OCI-LY7 (cell line): ENCODE results near the gene SGSM1. TPM values are rescaled to one million over a fixed set of nuclear protein-coding genes. Genes with fewer than 3 reads are reported as not detected.

ENCODE experiments used
- BruUV-seq: library from RNA; stranded (reverse); fragments of 400-500 nt; replicated peaks from 2 replicates; lab custom pipeline; 2021; lab: Mats Ljungman, UMichigan
- CTCF ChIA-PET: fragments of 300-600 bp; sonication (Branson Sonifier 250); formaldehyde crosslinking; loops from one replicate; lab custom pipeline; 2022; ENCODE audit warnings: antibody characterized with exemption; ENCODE audit not compliant: unreplicated experiment; lab: Charles Lee
- POLR2A ChIA-PET: fragments of 300-600 bp; sonication (Branson Sonifier 250); formaldehyde crosslinking; loops from one replicate; lab custom pipeline; 2022; ENCODE audit warnings: antibody characterized with exemption; lab: Charles Lee
- DNase-seq: peaks from one replicate; pipeline ENCODE4 v3.0.0-alpha.2; 2015; ENCODE audit warnings: low spot score
- H2AFZ ChIP-seq: fragments of 200-600 bp; sonication (generic), shearing (Covaris generic); 2 replicates; pipeline ENCODE4 v1.6.1; 2014; ENCODE audit warnings: mild to moderate bottlenecking, antibody characterized with exemption, low read length, moderate library complexity
- H3K27ac ChIP-seq: fragments of 200-600 bp; sonication (generic); 2 replicates; pipeline ENCODE4 v1.5.1; 2014; ENCODE audit warnings: mixed run types, low read depth, mild to moderate bottlenecking, moderate library complexity, low read length, inconsistent platforms; ENCODE audit not compliant: poor library complexity, severe bottlenecking
- H3K36me3 ChIP-seq: fragments of 200-600 bp; sonication (generic); 2 replicates; pipeline ENCODE4 v1.6.1; 2014; ENCODE audit warnings: mild to moderate bottlenecking, antibody characterized with exemption, low read length, moderate library complexity, mixed read lengths; ENCODE audit not compliant: insufficient read depth
- H3K4me1 ChIP-seq: fragments of 200-600 bp; sonication (generic); 2 replicates; pipeline ENCODE4 v1.5.1; 2014; ENCODE audit warnings: mild to moderate bottlenecking, low read length; ENCODE audit not compliant: insufficient read depth, poor library complexity, severe bottlenecking
- H3K4me2 ChIP-seq: fragments of 200-600 bp; sonication (generic); 2 replicates; pipeline ENCODE4 v1.6.1; 2014; ENCODE audit warnings: mild to moderate bottlenecking, low read length
- H3K4me3 ChIP-seq: fragments of 200-600 bp; sonication (generic); 2 replicates; pipeline ENCODE4 v1.5.1; 2014; ENCODE audit warnings: mild to moderate bottlenecking, low read depth, low read length; ENCODE audit not compliant: poor library complexity, severe bottlenecking
- H3K79me2 ChIP-seq: fragments of 200-600 bp; sonication (generic); 2 replicates; pipeline ENCODE4 v1.6.1; 2016; ENCODE audit warnings: low read depth, mild to moderate bottlenecking, low read length, moderate library complexity, mixed read lengths; ENCODE audit not compliant: insufficient read depth
- H3K9me2 ChIP-seq: fragments of 200-600 bp; sonication (generic); 2 replicates; pipeline ENCODE4 v1.6.1; 2016; ENCODE audit warnings: mild to moderate bottlenecking, low read length, mixed read lengths; ENCODE audit not compliant: insufficient read depth
- H3K9me3 ChIP-seq: fragments of 200-600 bp; sonication (generic); 2 replicates; pipeline ENCODE4 v1.6.1; 2014; ENCODE audit warnings: mild to moderate bottlenecking, mixed run types, low read length, mixed read lengths
- H4K20me1 ChIP-seq: fragments of 200-600 bp; sonication (generic); 2 replicates; pipeline ENCODE4 v1.6.1; 2014; ENCODE audit warnings: mild to moderate bottlenecking, antibody characterized with exemption, low read length, moderate library complexity, mixed read lengths; ENCODE audit not compliant: insufficient read depth
- EZH2phosphoT487 ChIP-seq: fragments of 200-600 bp; sonication (generic); IDR thresholded peaks from 2 replicates; pipeline ENCODE4 v1.6.1; 2018; ENCODE audit warnings: low read depth, borderline replicate concordance, mild to moderate bottlenecking, mixed run types, antibody characterized with exemption, low read length, moderate library complexity, mixed read lengths
- intact Hi-C: fragments of 100-400 bp; cut with micrococcal nuclease; formaldehyde crosslinking; loops from one replicate; pipeline ENCODE4 v1.10.0; 2022; ENCODE audit not compliant: unreplicated experiment
- total RNA-seq, 2 experiments: library from RNA; depleted of rRNA in 1 of 2; stranded (reverse); fragments of >200 nt in 1 of 2; shearing (Covaris generic) in 1 of 2; gene quantifications; 2 replicates each; pipeline ENCODE4 v1.2.3, GENCODE V29; 2014 to 2022
- TF ChIP-seq, protein P1 (sequence below): fragments of 200-600 bp; sonication (generic); conservative IDR thresholded peaks from 2 replicates; pipeline ENCODE4 v1.5.1; 2014; ENCODE audit warnings: mild to moderate bottlenecking, antibody characterized with exemption, low read length, moderate library complexity, mixed read lengths

The SGSM1 gene
- total RNA-seq, 2 experiments from 2014 or later = not detected

DNA sequence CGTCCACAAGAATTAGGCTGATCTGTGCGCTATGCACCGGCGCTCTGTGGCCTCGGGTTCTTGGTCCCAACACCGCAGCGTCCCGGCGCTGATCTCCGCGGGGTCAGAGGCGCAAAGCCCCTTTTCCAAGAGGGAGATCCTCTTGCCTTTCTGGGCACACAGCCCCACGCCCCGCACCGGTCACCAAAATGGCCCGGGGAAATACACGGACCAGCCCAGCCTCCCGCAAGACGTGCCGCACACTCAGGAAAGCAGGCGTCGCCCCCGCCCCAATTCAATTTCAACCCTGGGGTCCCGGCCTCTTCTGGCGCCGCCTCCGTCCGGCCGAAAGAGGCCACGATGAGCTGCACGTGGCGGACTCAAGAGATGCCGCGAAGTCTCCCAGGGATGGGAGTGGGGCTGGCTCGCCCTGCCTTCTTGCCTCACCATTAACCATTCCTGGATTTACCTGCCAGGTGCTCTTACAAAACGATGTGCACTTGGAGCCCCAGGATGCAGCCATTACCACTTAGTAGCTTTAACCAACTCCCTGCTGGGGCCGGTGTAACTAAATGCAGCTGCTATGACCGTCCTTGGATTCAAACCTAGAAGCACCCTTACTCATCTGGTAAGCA is 42.0 kb upstream of the SGSM1 start:
- BruUV-seq = no TSS peak
- Histone ChIP-seq H2AFZ (no peak overlapping the region), H3K79me2 (no peaks in the 10 kb centered on the region), H4K20me1 (no peaks in the 10 kb centered on the region), H3K36me3 (no peaks in the 10 kb centered on the region), H3K9me3 (no peaks in the 10 kb centered on the region), H3K27ac (no peak overlapping the region), H3K4me3 (no peak overlapping the region), H3K4me1 (no peaks in the 10 kb centered on the region), H3K9me2 (no peaks in the 10 kb centered on the region), H3K4me2 (no peak overlapping the region)
- DNase-seq = no peak
- CTCF ChIA-PET = interaction anchor here (0.6 kb wide), 1 partner anchor 225 kb away, joined by 3 read pairs; no protein-coding TSS in a partner anchor
- intact Hi-C loops = loop anchor here (10.0 kb wide), 1 partner anchor 281 kb away; no protein-coding TSS in a partner anchor
- no peak for TF ChIP-seq EZH2phosphoT487
- TF ChIP-seq, protein P1, sequence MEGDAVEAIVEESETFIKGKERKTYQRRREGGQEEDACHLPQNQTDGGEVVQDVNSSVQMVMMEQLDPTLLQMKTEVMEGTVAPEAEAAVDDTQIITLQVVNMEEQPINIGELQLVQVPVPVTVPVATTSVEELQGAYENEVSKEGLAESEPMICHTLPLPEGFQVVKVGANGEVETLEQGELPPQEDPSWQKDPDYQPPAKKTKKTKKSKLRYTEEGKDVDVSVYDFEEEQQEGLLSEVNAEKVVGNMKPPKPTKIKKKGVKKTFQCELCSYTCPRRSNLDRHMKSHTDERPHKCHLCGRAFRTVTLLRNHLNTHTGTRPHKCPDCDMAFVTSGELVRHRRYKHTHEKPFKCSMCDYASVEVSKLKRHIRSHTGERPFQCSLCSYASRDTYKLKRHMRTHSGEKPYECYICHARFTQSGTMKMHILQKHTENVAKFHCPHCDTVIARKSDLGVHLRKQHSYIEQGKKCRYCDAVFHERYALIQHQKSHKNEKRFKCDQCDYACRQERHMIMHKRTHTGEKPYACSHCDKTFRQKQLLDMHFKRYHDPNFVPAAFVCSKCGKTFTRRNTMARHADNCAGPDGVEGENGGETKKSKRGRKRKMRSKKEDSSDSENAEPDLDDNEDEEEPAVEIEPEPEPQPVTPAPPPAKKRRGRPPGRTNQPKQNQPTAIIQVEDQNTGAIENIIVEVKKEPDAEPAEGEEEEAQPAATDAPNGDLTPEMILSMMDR = no peak
- POLR2A ChIA-PET = no interaction called here

DNA sequence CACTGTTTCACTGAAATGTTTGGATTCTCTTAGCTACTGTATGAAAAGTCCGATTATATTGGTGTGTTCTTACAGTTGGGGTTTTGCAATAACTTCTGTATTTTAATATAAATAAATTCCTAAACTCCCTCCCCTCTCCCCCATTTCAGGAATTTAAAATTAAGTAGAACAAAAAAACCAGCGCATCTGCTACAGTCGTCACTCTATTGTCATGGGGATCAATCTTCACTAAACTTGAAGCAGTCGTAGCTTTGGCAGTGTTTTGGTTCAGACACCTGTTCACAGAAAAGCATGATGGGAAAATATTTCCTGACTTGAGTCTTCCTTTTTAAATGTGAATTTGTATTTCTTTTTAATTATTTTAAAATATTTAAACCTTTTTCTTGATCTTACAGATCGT is 40.8 kb upstream of the SGSM1 start:
- no peaks in the 10 kb centered on the region for H3K36me3 ChIP-seq
- H3K9me3 ChIP-seq = no peaks in the 10 kb centered on the region
- no peak overlapping the region for H3K4me2 ChIP-seq
- BruUV-seq = no TSS peak
- H4K20me1 ChIP-seq = no peaks in the 10 kb centered on the region
- POLR2A ChIA-PET = no interaction called here
- no peak for DNase-seq
- no peak overlapping the region for H3K27ac ChIP-seq
- CTCF ChIA-PET = no interaction called here
- intact Hi-C loops = loop anchor here (10.0 kb wide), 1 partner anchor 280 kb away; no protein-coding TSS in a partner anchor
- H3K79me2 ChIP-seq = no peaks in the 10 kb centered on the region
- H3K4me3 ChIP-seq = no peak overlapping the region
- no peak overlapping the region for H2AFZ ChIP-seq
- TF ChIP-seq, protein P1 = no peak
- TF ChIP-seq EZH2phosphoT487 = no peak
- H3K9me2 ChIP-seq = no peaks in the 10 kb centered on the region
- H3K4me1 ChIP-seq = no peaks in the 10 kb centered on the region
